HL-60 (cell line): ENCODE results near the gene ABLIM1.

Experiments used
- DNase-seq, 2 experiments: peaks; one replicate each; pipeline ENCODE4 v3.0.0-alpha.2; 2010 to 2020; ENCODE audit warnings: low read depth in 1 of 2, low spot score in 1 of 2
- H3K27ac ChIP-seq: fragments of 250-450 bp; sonication (Bioruptor Pico); replicated peaks from 2 replicates; pipeline ENCODE4 v1.5.1; 2020; ENCODE audit warnings: mild to moderate bottlenecking, moderate library complexity
- H3K27me3 ChIP-seq: fragments of 250-450 bp; sonication (Bioruptor Pico); 2 replicates; pipeline ENCODE4 v1.5.1; 2021; ENCODE audit warnings: mild to moderate bottlenecking, moderate library complexity; ENCODE audit not compliant: insufficient read depth, poor library complexity, severe bottlenecking
- H3K4me3 ChIP-seq: replicated peaks from 2 replicates; pipeline ENCODE4 v1.5.1; 2011; ENCODE audit warnings: mild to moderate bottlenecking, control low read depth, low read length; ENCODE audit not compliant: insufficient read depth
- CTCF ChIP-seq: IDR thresholded peaks from one replicate; pipeline ENCODE4 v1.5.1; 2011; ENCODE audit warnings: low read length, control low read depth, inconsistent platforms; ENCODE audit not compliant: insufficient read depth
- GABPA ChIP-seq: IDR thresholded peaks from 2 replicates; pipeline ENCODE4 v1.6.1; 2012; ENCODE audit warnings: low read depth
- POLR2AphosphoS5 ChIP-seq: IDR thresholded peaks from 2 replicates; pipeline ENCODE4 v1.6.1; 2012; ENCODE audit warnings: low read depth
- REST ChIP-seq: IDR thresholded peaks from 2 replicates; pipeline ENCODE4 v1.6.1; 2012; ENCODE audit warnings: low read depth; ENCODE audit not compliant: insufficient replicate concordance
- SPI1 ChIP-seq: IDR thresholded peaks from 2 replicates; pipeline ENCODE4 v1.6.1; 2012; ENCODE audit warnings: low read depth, mild to moderate bottlenecking, borderline replicate concordance

The ABLIM1 gene

GRCh38 chr10:114669648-114670047, 11.6 kb upstream of the ABLIM1 start:
- Histone ChIP-seq H3K27ac (no peak overlapping the region), H3K4me3 (no peak overlapping the region), H3K27me3 (no peaks in the 10 kb centered on the region)
- TF ChIP-seq REST (no peak), GABPA (no peak), SPI1 (no peak), CTCF (no peak), POLR2AphosphoS5 (no peak)
- no peak for DNase-seq

GRCh38 chr10:114668375-114669080, 10.5 kb upstream of the ABLIM1 start:
- Histone ChIP-seq H3K27ac (no peak overlapping the region), H3K4me3 (no peak overlapping the region), H3K27me3 (no peaks in the 10 kb centered on the region)
- TF ChIP-seq REST = no peak
- no peak for TF ChIP-seq GABPA
- TF ChIP-seq CTCF = no peak
- TF ChIP-seq POLR2AphosphoS5 = no peak
- no peak for TF ChIP-seq SPI1
- no peak for DNase-seq

- no peaks in the 10 kb centered on the region for H3K27me3 ChIP-seq
- DNase-seq = no peak
- no peak overlapping the region for H3K4me3 ChIP-seq
- no peak for TF ChIP-seq CTCF
- TF ChIP-seq SPI1 = no peak
- TF ChIP-seq POLR2AphosphoS5 = no peak
- TF ChIP-seq GABPA = no peak
- no peak for TF ChIP-seq REST
- no peak overlapping the region for H3K27ac ChIP-seq
Measured at GRCh38 chr10:114665873-114666272, 7.8 kb upstream of the ABLIM1 start.
